ENCODE results near the gene DNAJC24. TPM values are rescaled to one million over a fixed set of nuclear protein-coding genes. Genes with fewer than 3 reads are reported as not detected.
A peak's percentile ranks its signal among the peaks of the same experiment; 100 is the strongest.
"Not testable (repeated sequence)": the region's sequence is repeated elsewhere in the genome, so short reads cannot be mapped to it uniquely, and the experiment has no call there.

DNAJC24 gene, protein sequence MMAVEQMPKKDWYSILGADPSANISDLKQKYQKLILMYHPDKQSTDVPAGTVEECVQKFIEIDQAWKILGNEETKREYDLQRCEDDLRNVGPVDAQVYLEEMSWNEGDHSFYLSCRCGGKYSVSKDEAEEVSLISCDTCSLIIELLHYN
- total RNA-seq: 10 to 100 TPM; 13.1 to 20.1 (median 16.6) TPM

DNA sequence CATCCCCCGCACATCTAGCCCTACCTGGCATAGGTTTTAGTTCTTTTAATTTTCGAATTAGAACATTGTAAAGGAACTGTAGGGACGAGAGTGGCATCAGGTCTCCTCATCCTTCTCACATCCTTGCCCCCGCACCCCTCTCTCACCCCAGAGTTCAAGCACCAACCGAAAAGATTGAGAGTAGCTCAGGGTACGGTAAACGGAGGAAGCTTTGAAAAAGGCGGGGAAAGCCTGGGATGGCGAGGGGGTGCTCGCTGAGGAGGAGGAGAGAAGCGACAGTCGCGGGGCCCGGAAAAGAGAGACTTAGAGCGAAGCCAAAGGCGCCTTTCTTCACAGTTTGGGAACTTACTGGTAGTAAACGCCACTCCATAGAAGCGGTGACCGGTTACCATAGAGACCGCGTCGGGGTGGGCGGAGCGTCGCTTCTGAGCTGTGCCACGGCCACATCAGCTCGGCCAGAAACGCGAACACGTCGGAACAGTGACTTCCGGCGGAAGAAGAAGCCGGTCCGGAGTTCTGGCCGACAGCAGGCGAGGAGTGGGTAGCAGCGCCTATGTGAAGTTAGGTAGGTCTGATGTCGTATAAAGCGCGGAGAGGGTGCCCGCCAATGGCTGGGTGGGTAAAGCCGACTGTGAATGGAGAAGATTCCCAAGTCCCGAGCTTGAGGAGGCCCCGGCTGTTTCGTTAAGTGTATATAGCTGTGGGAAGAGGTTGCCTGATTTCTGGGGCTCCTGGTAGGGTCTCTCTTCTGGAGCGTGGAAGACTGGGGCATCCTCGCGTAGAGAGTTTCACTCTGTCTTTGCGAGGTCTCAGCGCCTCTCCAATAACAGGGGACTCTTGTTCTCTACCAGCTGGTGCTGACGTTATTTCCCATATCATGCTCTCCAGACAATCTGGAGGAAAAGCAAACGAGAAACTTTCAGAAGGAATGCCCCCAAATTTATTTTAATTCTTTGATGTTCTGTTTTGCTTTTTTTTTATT is at the start of gene DNAJC24, which contains the start of gene DCDC1:
Gene DNAJC24, plus strand, starts transcription at position 513 of the 982 bp plus-strand sequence. CDS start 889 bp downstream, outside the sequence.
Gene DCDC1, minus strand, starts transcription at position 392 of the 982 bp plus-strand sequence. CDS start 41,459 bp downstream, outside the sequence.
- Histone ChIP-seq H3K9me3 (no peaks in the 10 kb centered on the region), H3K27me3 (no peaks in the 10 kb centered on the region), H3K36me3 (no peaks in the 10 kb centered on the region), H3K4me3 (peak within 1 kb of the TSS; percentile 76 to 95 (median 90)), H3K27ac (peak within 1 kb of the TSS; percentile 67 to 85 (median 82)), H3K4me1 (peaks cover 14 to 19% of the 10 kb centered on the region in 2 donors)
- ATAC-seq: peak; percentile 98 to 99
- intact Hi-C loops (cut with DNase I; ENCODE audit: low total_unique reads) (loop anchor here (2.0 kb wide), 1 partner anchor 139 kb away; the partner anchor contains the start of genes ELP4 and IMMP1L), in situ Hi-C loops (cut with MboI; ENCODE audit: low sequenced_read_pairs in 4 of 4) (no loop called here)
- TF ChIP-seq, protein P1, sequence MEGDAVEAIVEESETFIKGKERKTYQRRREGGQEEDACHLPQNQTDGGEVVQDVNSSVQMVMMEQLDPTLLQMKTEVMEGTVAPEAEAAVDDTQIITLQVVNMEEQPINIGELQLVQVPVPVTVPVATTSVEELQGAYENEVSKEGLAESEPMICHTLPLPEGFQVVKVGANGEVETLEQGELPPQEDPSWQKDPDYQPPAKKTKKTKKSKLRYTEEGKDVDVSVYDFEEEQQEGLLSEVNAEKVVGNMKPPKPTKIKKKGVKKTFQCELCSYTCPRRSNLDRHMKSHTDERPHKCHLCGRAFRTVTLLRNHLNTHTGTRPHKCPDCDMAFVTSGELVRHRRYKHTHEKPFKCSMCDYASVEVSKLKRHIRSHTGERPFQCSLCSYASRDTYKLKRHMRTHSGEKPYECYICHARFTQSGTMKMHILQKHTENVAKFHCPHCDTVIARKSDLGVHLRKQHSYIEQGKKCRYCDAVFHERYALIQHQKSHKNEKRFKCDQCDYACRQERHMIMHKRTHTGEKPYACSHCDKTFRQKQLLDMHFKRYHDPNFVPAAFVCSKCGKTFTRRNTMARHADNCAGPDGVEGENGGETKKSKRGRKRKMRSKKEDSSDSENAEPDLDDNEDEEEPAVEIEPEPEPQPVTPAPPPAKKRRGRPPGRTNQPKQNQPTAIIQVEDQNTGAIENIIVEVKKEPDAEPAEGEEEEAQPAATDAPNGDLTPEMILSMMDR (IDR thresholded peaks at IDR 0.05 in 4 of 5, conservative IDR thresholded peaks at IDR 0.05 in 1 of 5): no peak
- TF ChIP-seq POLR2A (IDR thresholded peaks at IDR 0.05): peak; percentile 37 to 53
- DNase-seq: peak; percentile 81 to 83

DNA sequence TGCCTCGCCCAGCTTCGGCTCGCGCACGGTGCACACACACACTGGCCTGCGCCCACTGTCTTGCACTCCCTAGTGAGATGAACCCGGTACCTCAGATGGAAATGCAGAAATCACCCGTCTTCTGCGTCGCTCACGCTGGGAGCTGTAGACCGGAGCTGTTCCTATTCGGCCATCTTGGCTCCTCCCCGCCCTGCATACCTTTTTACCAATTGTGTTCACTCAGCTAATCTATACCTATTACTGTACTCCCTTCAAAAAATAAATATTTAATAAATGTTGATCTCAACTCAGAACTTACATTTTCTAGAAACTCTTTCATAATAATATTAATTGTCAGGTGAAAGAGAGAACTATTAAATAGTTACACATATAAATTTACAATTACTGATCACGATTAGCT is 48.2 kb upstream of the DNAJC24 start:
- DNase-seq; ATAC-seq; H3K4me1 ChIP-seq; in situ Hi-C loops (cut with MboI; ENCODE audit: low sequenced_read_pairs in 4 of 4); H3K36me3 ChIP-seq; H3K4me3 ChIP-seq; H3K27me3 ChIP-seq; intact Hi-C loops (cut with DNase I; ENCODE audit: low total_unique reads); H3K27ac ChIP-seq; H3K9me3 ChIP-seq: not testable (repeated sequence)

DNA sequence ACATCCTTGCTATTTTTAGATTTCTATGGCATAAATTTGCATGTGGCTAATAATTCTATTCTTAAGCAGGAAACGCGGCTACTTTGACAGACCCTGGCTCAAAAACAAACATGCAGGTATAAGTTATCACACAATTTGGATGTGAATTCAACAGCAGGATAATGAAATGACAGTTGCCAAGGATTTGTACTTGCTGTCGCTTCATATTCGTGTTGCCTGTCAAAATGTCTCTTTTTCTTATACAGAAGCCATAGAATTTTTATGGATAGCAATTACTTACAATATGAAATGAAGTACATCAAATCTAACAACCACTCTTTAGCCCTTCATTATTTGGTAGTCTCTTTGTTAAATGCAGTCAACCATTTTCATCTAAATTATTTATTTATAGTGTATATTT is 46.5 kb upstream of the DNAJC24 start:
- in situ Hi-C loops (cut with MboI; ENCODE audit: low sequenced_read_pairs in 4 of 4) (no loop called here), intact Hi-C loops (cut with DNase I; ENCODE audit: low total_unique reads) (no loop called here)
- no peak for DNase-seq
- no peaks in the 10 kb centered on the region for H3K9me3 ChIP-seq
- H3K36me3 ChIP-seq: no peaks in the 10 kb centered on the region
- no peaks in the 10 kb centered on the region for H3K4me1 ChIP-seq
- TF ChIP-seq, protein P1 (IDR thresholded peaks at IDR 0.05 in 4 of 5, conservative IDR thresholded peaks at IDR 0.05 in 1 of 5): no peak
- TF ChIP-seq POLR2A (IDR thresholded peaks at IDR 0.05): no peak
- no peak overlapping the region for H3K4me3 ChIP-seq
- H3K27ac ChIP-seq: no peak overlapping the region
- H3K27me3 ChIP-seq: no peaks in the 10 kb centered on the region
- no peak for ATAC-seq

DNA sequence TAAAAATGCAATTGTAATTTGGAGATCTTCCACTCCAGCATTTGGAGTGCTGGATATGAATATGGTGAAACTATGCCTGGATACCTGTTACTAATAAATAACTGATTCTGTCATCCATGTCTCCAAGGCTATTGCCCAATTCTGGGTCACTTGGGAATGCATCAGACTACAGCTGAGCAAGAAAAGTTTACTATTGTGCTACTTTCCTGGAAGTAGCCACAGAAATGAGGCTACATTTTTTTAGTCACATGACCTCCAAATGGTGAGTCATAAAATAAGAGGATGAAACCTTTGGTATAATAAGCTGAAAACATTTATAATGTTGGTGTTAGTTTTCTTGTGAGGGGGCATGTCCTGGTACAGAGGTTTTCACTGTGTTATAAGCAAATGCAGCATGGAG is 44.5 kb upstream of the DNAJC24 start:
- in situ Hi-C loops (cut with MboI; ENCODE audit: low sequenced_read_pairs in 4 of 4): no loop called here
- H3K4me1 ChIP-seq: no peaks in the 10 kb centered on the region
- H3K4me3 ChIP-seq: no peak overlapping the region
- no peaks in the 10 kb centered on the region for H3K9me3 ChIP-seq
- H3K36me3 ChIP-seq: no peaks in the 10 kb centered on the region
- H3K27ac ChIP-seq: no peak overlapping the region
- TF ChIP-seq, protein P1 (IDR thresholded peaks at IDR 0.05 in 4 of 5, conservative IDR thresholded peaks at IDR 0.05 in 1 of 5): no peak
- TF ChIP-seq POLR2A (IDR thresholded peaks at IDR 0.05): no peak
- peak; percentile 56 to 72 for ATAC-seq
- DNase-seq: peak; percentile 6 to 32
- intact Hi-C loops (cut with DNase I; ENCODE audit: low total_unique reads): no loop called here
- H3K27me3 ChIP-seq: no peaks in the 10 kb centered on the region

All from gastrocnemius medialis (tissue), 4 donors.